GM21737 (cell line): ENCODE measurements around the gene CACNB2.

Experiments used
- ATAC-seq: cut with Tn5 transposase; IDR thresholded peaks from one replicate; pipeline ENCODE4 v1.9.1; 2021; ENCODE audit warnings: mild to moderate bottlenecking, moderate library complexity; ENCODE audit not compliant: unreplicated experiment

The CACNB2 gene

DNA sequence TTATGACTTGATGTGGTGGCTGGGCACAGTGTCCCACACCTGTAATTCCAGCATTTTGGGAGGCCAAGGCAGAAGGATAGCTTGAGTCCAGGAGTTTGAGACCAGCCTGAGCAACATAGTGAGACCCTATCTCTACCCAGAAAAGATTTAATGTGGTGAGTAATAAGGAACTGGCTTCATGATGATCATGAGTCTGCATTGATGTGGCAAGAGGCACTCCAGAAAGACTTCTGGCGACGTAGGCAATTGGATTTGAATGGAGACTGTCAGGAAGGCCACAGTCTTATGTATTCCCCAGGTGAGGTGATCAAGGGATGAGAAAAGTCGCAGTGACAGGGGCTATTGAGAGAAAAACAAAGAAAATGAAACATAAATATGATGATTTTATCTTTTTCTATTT lies 138.0 kb downstream of the CACNB2 start:
- ATAC-seq: no peak

DNA sequence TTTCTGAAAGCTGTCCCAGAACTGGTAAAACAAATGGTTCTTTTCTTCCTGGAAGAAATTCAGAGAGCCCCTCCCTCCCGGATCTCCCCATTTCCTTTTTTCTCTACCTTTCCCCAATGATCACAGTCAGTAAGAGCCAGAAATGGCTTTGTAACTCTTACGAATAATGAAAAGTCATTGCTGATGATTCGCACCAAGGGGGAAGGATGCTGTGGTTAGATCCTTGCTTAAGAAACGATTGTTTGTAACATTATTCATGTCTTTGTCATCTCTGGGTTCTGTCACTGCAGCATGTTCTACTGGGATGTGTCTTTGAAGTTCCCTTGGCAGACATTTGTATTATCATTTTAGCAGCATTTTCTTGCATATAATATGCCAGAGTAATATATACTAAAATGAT lies 138.9 kb downstream of the CACNB2 start:
- no peak for ATAC-seq

DNA sequence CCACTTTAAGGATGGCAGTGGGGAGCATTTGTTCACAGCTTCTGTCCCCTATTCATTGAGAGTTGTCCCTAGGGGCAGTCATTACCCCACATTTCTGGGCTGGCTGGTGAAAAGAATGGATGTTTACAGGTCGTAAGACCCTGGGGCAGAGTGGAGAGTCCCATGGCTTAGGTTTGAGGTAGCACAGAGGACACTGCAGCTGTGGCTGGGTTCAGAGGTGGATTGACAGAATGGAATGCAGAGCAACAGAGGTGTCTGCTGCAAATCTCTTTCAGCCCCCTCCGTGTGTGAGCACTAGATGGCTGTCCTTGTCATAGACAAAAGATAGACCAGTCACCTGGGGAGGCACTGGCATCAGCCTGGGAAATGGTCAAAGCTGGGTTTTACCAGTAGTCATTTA lies 141.9 kb downstream of the CACNB2 start:
- no peak for ATAC-seq

DNA sequence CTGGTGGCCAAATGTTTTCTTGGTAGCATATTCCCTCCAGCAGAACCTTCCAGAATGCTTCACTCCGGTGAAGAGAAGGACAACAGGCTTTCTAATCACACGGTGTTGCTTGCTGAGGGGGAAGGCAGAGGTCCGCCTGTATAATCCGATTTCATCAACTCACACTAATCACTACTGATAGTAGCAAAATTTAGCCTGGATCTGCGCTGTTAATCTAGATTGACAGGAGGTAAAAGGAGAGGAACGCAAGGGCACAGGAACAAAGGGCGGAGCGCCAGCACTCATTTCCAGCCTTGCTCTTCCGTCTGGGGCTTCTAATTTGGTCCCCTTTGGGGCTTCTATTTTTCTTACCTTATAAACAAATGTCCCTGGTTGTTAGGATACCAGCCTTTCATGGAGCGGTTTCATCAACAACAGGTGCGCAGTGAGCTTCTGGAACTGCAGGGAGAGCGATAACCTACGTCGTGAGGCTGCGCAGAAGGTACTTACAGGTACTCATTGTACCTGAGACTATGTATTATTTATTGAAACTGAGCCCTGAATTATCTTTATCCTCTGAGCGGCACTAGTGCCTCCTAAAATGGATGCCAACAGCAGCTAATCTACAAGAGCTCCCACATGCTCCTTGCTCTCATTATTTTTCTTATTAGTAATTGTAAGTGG lies 150.6 kb downstream of the CACNB2 start:
- no peak for ATAC-seq

DNA sequence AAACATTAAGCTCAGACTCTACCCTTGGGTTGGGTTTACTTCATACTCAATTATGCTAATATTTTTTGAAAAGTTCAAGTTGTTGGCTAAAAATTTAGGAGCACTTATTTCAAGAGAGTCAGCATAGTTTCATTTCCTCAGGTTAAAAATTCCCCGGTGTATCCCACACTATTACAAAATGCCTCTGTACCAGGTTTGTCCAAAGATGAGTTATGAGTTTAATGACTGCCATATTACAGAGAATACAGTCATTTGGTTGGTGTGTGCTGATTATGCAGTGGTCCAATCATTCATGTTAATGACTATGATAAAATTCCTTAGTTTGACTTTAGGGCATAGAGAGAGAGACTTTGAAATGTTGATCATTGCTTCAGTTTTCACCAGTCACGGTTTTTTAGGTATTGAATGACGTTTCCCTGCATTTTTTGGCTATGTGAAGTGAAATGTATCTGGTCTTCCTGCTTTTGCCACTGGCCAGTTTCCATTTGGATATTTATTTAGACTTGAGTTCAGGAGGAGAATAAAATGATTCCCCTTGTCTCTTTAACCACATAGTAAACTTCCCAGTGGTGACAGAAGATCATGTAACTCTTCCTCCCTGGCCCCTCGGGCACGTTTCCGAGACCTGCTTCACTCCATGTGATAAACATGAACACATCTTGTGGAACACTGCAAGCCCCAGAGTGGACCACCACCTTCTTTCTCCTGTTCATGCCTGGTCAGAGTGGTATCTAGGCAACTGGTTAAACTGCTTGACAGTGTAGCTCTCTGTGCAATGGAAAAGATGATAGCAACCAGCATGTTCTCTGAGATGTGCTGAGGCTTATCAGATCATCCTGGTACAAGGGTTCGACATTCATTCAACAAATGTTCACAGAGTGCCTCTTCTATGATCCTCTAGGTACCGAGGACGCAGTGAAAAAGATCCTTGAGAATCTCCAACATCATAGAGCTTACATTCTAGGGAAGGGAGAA lies 153.6 kb downstream of the CACNB2 start:
- ATAC-seq: no peak

DNA sequence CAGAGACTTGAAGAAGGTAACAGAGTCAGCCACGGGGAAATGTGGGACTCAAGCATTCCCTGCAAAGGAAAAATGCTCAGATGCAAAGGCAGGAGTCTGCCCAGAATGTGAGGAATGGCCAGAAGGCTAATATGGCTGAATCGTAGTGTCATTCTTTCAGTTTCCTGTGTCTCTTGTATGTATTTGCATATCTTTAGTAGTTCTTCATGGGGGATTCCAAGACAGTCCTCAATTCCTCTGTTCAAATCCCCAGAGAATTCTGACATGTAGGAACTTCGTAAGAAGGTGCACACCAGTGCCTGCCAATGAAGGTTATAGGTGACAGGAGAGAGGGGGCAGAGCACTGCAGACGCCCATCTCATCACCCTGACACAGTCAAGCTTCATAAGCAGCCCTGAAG lies 154.4 kb downstream of the CACNB2 start:
- no peak for ATAC-seq

DNA sequence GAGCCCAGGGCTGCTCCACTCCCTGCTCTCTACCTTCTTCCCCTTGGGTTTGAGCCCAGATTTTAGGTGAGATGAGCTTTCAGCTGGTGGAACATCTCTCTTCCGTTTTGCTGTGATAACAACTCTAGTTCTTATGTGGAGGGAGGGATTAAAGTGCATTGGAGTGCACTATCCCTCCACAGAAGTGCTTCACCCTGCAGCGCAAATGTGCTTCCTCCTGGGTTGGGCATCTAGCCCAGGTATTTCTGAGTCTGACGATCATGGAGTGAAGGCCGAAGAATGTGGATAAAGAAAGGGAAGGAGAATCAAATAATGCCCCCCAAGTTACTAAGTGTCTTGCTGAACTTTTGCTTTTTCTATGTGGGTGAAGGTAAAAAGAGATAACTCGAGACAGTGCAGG lies 157.4 kb downstream of the CACNB2 start:
- no peak for ATAC-seq

DNA sequence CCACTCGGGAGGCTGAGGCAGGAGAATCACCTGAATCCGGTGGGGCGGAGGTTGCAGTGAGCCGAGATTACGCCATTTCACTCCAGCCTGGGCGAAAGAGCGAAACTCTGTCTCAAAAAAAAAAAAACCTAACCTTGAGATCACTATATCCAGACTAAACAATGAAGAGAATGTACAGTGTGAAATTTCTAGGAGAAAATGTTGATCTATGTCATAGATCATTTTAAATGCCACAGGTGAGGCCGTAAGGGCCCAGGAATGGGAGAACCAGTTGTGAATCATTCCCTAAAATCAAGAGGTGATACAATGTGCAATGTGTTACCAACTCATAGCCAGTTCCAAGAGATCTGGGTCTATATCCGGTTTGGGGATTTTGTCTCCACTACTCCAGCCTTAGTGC lies 158.0 kb downstream of the CACNB2 start:
- ATAC-seq: no peak

DNA sequence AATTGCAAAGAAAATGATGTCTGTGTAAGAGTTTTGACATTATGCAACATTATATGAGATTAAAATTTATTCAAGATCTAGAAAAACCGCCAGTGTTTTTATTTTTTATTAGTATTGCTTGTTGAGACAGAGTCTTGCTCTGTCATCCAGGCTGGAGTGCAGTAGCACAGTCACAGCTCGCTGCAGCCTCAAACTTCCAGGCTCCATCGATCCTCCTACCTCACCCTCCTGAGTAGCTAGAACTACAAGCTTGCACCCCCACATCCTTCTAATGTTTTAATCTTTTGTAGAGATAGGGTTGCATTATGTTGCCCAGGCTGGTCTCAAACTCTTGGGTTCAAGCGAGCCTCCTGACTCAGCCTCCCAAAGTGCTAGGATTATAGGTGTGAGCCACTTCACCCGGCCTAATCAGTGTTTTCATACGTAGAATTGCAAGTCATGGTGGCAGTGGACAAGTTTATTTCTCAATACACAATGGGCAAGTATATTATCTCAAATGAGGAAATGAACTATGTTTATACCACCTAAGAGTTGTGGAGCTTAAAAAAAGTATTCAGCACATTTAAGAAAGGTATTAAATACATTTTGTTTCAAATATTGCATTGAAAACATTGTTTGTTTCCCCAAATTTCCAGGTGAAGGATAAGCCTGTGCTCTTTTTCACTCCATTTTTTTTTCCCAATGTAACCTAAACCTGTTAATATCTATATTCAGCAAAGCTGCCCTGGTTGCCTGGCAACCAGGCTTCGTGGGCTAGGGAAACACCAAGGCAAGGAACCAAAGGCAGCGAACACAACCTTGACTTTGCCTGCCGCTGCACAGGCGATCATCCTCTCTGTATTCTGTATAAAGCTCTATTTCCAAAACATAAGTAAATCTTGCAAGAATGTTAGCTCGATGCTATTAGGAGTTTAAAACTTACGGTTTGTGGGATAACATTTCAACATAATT lies 163.9 kb downstream of the CACNB2 start:
- no peak for ATAC-seq

DNA sequence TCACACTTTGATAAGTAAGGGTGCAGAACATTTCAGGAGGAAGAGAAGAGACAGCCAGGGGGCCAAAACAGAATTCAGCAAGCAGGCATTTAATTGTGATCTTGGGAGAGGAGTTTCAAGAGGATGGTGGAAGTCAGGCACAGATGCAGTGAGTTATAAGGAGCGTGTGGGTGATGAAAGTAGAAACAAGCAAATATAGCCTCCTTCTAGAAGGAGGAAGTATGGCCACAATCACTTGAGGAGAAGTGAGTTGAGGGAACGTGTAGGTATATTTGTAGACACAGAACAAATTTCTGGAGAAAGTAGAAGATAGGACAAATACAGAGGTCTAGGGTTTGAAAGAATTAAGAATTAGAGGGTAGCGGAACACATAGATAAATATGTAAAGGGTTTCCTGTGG lies 165.8 kb downstream of the CACNB2 start:
- ATAC-seq: no peak

DNA sequence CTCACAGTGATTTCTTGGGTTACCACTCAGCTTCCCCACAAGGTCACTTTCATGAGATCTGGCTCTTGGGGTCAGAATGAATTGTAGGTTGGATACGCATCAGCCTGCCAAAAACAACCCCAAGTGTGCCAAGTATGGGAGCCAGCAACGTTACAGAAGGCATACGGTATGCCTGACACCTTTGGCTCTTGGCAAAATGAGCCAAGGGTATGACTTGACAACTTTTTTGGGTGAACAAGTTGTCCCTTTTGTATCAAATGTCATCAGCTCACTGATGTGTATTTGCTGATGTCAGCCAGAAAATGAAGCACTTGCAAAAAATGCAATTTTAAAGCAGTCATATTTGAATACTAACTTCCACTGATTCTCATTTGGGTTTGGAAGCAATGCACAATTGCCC lies 168.4 kb downstream of the CACNB2 start:
- ATAC-seq: no peak

DNA sequence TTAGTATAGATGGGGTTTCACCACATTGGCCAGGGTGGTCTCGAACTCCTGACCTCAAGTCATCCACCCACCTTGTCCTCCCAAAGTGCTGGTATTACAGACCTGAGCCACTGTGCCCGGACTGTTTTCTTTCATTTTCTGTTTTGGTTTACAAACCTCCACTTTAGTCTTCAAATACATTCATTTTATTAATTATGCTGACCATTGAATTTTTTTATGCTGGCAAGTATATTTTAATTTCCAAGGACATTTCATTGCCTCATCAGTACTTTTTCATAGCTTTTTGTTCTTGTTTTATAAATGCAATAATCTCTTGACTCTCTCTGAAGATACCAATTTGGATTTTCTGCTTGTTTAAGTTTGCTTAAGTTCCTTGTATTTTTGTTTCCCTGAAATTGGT lies 170.5 kb downstream of the CACNB2 start:
- no peak for ATAC-seq

DNA sequence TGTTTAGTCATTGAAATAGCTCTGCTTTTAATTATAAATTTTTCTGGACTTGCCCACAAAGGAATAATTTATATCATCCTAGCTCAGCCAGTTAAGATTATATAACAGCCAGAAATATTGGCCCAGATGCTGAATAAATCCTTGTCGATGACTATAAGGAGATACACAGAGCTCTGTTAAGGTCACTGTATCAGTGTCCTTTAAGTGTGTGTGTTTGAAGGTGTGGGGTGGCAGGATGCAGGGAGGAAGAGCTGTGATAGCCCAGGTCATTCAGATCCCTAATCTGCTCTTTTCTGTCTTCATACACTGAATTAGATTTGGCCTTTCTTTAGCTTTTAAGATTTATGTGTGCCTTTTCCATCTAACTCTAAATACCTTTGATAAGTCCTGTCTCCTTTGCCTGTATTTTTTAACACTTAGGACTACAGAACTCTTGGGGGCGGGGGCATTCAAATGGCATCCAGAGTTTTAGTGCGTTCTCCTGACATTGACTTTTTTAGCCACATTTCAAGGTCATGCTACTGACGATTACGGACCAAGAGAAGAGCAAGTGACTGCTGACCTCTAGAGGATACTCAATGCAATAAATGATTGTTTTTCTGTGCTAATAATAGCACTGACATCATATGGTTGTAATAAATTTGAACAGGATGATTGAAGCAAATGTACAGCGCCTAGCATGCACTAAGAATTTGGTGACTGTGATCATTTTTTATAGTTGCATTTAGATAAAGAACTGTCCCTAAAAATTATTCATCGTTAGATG lies 172.3 kb downstream of the CACNB2 start:
- no peak for ATAC-seq

DNA sequence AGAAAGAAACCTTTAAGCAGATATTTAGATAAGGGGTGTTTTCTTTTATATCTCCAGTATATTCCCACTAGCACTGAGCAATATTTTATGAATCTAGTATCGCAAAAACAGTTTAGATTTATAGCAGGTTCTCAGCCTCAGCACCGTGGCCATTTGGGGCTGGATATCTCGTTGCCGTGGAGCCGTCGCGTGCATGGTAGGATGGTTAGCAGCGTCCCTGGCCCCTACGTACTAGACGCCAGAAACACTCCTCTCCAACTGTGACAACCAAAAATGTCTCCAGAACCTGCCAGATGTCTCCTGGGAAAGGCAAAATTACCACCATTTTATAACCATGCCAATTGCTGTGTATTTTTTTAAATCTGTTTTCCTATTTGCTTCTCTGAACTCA lies 172.9 kb downstream of the CACNB2 start:
- ATAC-seq: no peak

DNA sequence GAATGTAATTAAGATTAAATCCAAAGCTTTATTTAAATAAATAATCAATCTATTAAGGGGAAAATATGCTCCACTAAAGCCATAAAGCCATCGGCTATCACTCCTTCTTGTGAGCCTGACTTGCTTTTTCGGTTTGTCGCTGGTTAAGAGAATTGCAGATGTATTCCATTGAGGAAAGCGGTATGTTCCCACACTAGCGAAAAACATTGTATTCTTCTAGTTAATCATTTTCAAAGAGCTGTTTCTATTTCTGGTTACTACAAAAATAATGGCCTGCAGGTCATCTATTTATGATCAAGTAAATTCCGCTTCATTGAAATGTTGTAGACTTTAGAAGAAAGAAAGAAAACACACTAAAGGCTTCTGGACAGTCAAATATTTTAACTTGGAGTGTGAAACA lies 173.4 kb downstream of the CACNB2 start:
- ATAC-seq: no peak

DNA sequence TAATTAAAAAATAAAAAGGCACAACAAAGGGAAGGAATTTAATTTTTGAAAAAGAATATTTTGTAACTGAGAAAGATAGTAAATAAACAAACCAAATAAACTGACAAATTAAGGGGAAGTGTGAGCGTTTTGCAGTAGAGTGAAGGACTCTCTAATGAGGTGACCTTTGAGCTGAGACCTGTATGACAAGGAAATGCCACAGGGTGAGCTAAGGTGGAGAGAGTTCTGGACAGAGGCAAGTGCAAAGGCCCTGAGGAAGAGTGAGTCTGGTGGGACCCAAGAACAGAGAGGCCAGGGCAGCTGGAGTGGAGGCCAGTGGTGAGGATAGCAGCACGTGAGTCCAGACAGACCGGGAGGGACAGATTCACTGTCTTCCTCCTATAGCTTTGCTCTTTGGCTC lies 179.4 kb downstream of the CACNB2 start:
- ATAC-seq: no peak

DNA sequence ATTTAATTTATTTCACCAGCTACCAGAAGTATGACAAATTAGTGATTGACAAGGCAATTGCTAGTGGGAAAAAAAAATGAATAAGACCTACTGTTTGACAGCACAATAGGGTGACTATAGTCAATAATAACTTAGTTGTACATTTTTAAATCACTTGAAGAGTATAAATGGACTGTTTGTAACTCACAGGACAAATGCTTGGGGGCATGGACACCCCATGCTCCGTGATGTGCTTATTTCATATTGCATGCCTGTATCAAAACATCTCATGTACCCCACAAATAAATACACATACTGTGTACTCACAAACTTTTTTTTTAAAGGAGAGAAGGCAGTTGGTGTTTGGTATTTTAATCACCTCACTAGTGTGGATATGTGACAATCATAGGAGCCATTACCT lies 181.1 kb downstream of the CACNB2 start:
- no peak for ATAC-seq

DNA sequence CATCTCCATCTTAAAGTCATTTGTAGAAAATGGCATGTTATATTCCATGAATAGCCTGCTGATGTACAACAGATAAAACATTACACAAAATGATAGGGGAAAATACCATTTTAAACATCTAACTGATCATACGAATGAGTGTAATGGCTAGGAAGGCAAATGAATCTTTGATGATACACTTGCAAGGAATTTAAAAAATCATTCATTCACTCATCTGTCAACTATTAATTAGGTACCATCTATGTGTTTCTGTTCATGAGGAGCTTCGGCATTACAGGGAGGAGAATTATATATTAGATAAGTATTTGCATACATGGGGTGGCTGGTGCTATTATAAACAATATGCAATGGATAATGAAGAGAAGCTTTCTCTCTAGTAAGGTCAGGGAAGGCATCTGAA lies 183.7 kb downstream of the CACNB2 start:
- ATAC-seq: no peak

DNA sequence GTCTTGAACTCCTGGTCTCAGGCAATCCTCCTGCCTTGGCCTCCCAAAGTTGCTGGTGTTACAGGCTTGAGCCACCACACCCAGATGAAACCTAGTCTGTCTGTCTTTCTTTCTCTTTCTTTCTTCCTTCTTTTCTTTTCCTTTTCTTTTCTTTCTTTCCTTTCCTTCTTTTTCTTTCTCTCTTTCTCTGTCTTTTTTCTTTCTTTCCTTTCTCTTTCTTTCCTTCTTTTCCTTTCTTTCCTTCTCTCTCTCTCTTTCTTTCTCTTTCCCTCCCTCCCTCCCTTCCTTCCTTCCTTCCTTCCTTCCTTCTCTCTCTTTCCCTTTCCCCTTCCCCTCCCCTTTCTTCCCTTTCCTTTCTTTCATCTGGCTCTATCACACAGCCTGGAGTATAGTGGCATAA lies 185.2 kb downstream of the CACNB2 start:
- ATAC-seq: no peak

DNA sequence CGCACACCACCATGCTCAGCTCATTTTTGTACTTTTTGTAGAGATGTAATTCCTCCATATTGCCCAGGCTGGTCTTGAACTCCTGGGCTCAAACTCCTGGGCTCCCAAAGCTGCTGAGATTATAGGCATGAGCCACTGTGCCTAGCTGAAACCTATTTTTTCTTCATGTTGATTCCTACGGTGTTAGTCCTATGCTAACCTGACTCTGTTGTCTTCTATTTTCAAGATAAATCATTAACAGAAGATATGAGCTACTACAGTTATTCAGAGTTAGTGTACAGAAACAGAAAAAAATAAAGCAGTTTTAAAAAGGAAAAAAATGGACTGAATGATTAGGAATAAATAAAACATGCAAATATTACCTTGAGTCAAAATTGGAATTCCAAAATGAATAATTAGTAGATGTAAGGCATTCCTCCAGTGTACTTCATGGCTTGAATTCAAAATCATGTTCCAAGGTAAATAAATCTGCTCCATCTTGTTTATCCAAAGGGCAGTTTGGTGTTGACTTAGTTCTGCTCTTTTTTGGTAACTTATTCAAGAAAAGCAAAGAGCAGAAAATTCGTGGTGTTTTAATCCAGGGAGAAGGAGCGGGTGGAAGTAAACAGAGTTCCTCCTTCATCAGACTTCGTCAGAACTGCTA lies 185.8 kb downstream of the CACNB2 start:
- no peak for ATAC-seq
